H9 (cell line): ENCODE measurements around the gene XCL2. TPM values are rescaled to one million over a fixed set of nuclear protein-coding genes. Genes with fewer than 3 reads are reported as not detected.

Experiments
- DNase-seq: peaks from one replicate; pipeline ENCODE4 v3.0.0-alpha.2; 2017
- H2AFZ ChIP-seq: one replicate; pipeline ENCODE4 v1.6.1; 2013; ENCODE audit warnings: mild to moderate bottlenecking, low read length, control low read depth, moderate library complexity
- H2AK5ac ChIP-seq: 2 replicates; pipeline ENCODE4 v1.6.1; 2013; ENCODE audit warnings: low read length, control low read depth, mixed read lengths; ENCODE audit not compliant: insufficient read length
- H2BK120ac ChIP-seq: one replicate; pipeline ENCODE4 v1.6.1; 2013; ENCODE audit warnings: low read depth, mild to moderate bottlenecking, low read length, control low read depth, inconsistent platforms; ENCODE audit not compliant: poor library complexity, severe bottlenecking
- H2BK12ac ChIP-seq: 2 replicates; pipeline ENCODE4 v1.6.1; 2013; ENCODE audit warnings: low read length, control low read depth, mixed read lengths, low read depth; ENCODE audit not compliant: insufficient read length
- H2BK15ac ChIP-seq: 2 replicates; pipeline ENCODE4 v1.6.1; 2013; ENCODE audit warnings: low read depth, low read length, control low read depth
- H2BK20ac ChIP-seq: one replicate; pipeline ENCODE4 v1.6.1; 2013; ENCODE audit warnings: low read depth, mild to moderate bottlenecking, low read length, control low read depth, inconsistent platforms; ENCODE audit not compliant: poor library complexity, severe bottlenecking
- H2BK5ac ChIP-seq: 2 replicates; pipeline ENCODE4 v1.6.1; 2013; ENCODE audit warnings: low read length, control low read depth, mixed read lengths; ENCODE audit not compliant: insufficient read length
- H3K14ac ChIP-seq: 2 replicates; pipeline ENCODE4 v1.6.1; 2013; ENCODE audit warnings: low read length, control low read depth; ENCODE audit not compliant: insufficient read depth
- H3K18ac ChIP-seq: 2 replicates; pipeline ENCODE4 v1.6.1; 2013; ENCODE audit warnings: low read depth, mild to moderate bottlenecking, mixed read lengths, low read length, control low read depth; ENCODE audit not compliant: insufficient read length
- H3K23ac ChIP-seq: 2 replicates; pipeline ENCODE4 v1.6.1; 2013; ENCODE audit warnings: low read length, control low read depth, mixed read lengths, low read depth; ENCODE audit not compliant: insufficient read length
- H3K23me2 ChIP-seq: 2 replicates; pipeline ENCODE4 v1.6.1; 2013; ENCODE audit warnings: low read depth, mild to moderate bottlenecking, mixed read lengths, low read length, control low read depth; ENCODE audit not compliant: insufficient read length, poor library complexity, severe bottlenecking
- H3K27ac ChIP-seq: 2 replicates; pipeline ENCODE4 v1.5.1; 2013; ENCODE audit warnings: low read length, control low read depth, mixed read lengths, low read depth; ENCODE audit not compliant: insufficient read length
- H3K27me3 ChIP-seq: 2 replicates; pipeline ENCODE4 v1.6.1; 2013; ENCODE audit warnings: low read length, control low read depth, inconsistent platforms; ENCODE audit not compliant: insufficient read depth
- H3K4ac ChIP-seq: 2 replicates; pipeline ENCODE4 v1.6.1; 2013; ENCODE audit warnings: low read depth, mild to moderate bottlenecking, control low read depth, inconsistent platforms, low read length, moderate library complexity
- H3K4me1 ChIP-seq: 2 replicates; pipeline ENCODE4 v1.6.1; 2013; ENCODE audit warnings: low read length, control low read depth, inconsistent platforms; ENCODE audit not compliant: insufficient read depth
- H3K4me2 ChIP-seq: 2 replicates; pipeline ENCODE4 v1.6.1; 2013; ENCODE audit warnings: low read length, control low read depth, mixed read lengths; ENCODE audit not compliant: insufficient read length, insufficient read depth
- H3K56ac ChIP-seq: 2 replicates; pipeline ENCODE4 v1.6.1; 2013; ENCODE audit warnings: low read depth, mild to moderate bottlenecking, mixed read lengths, low read length, control low read depth; ENCODE audit not compliant: insufficient read length
- H3K79me1 ChIP-seq: 2 replicates; pipeline ENCODE4 v1.6.1; 2013; ENCODE audit warnings: low read depth, mild to moderate bottlenecking, moderate library complexity, low read length, control low read depth, inconsistent platforms; ENCODE audit not compliant: insufficient read depth, poor library complexity, severe bottlenecking
- H3K79me2 ChIP-seq: 2 replicates; pipeline ENCODE4 v1.6.1; 2013; ENCODE audit warnings: low read length, control low read depth, inconsistent platforms; ENCODE audit not compliant: insufficient read depth
- H3K9ac ChIP-seq: 2 replicates; pipeline ENCODE4 v1.6.1; 2013; ENCODE audit warnings: low read length, control low read depth, mixed read lengths; ENCODE audit not compliant: insufficient read length; ENCODE audit errors: extremely low read depth
- H3K9me3 ChIP-seq: one replicate; pipeline ENCODE4 v1.6.1; 2013; ENCODE audit warnings: low read depth, low read length, inconsistent platforms; ENCODE audit not compliant: control insufficient read depth
- H3T11ph ChIP-seq: one replicate; pipeline ENCODE4 v1.6.1; 2013; ENCODE audit warnings: mild to moderate bottlenecking, low read length, control low read depth, inconsistent platforms
- H4K20me1 ChIP-seq: one replicate; pipeline ENCODE4 v1.6.1; 2013; ENCODE audit not compliant: control insufficient read depth, insufficient read length, insufficient read depth
- H4K5ac ChIP-seq: 2 replicates; pipeline ENCODE4 v1.6.1; 2013; ENCODE audit warnings: low read depth, mild to moderate bottlenecking, mixed read lengths, low read length, control low read depth; ENCODE audit not compliant: insufficient read length
- H4K8ac ChIP-seq: replicated peaks from 2 replicates; pipeline ENCODE4 v1.6.1; 2013; ENCODE audit warnings: low read length, control low read depth, mixed read lengths, low read depth; ENCODE audit not compliant: insufficient read length
- H4K91ac ChIP-seq: 2 replicates; pipeline ENCODE4 v1.6.1; 2013; ENCODE audit warnings: low read depth, mild to moderate bottlenecking, moderate library complexity, mixed read lengths, low read length, control low read depth; ENCODE audit not compliant: insufficient read length
- H3K27ac Mint-ChIP-seq, 3 experiments: 2 replicates in 2 of 3; 3 replicates in 1 of 3; pipeline ENCODE4 v1.8.0; 2020 to 2021; ENCODE audit warnings: mixed read lengths in 3 of 3, mild to moderate bottlenecking in 1 of 3, moderate library complexity in 1 of 3
- H3K27me3 Mint-ChIP-seq: 2 replicates; pipeline ENCODE4 v1.8.0; 2021; ENCODE audit warnings: low read depth, mild to moderate bottlenecking, moderate library complexity, mixed read lengths
- H3K36me3 Mint-ChIP-seq, 3 experiments: 2 replicates in 2 of 3; 3 replicates in 1 of 3; pipeline ENCODE4 v1.8.0; 2020 to 2021; ENCODE audit warnings: low read depth in 3 of 3, mixed read lengths in 3 of 3; ENCODE audit not compliant: insufficient read depth in 1 of 3
- H3K4me1 Mint-ChIP-seq, 2 experiments: 2 replicates each; pipeline ENCODE4 v1.8.0; 2020; ENCODE audit warnings: mixed read lengths in 2 of 2
- H3K4me3 Mint-ChIP-seq, 2 experiments: 2 replicates in 1 of 2; 3 replicates in 1 of 2; pipeline ENCODE4 v1.8.0; 2020 to 2021; ENCODE audit warnings: mild to moderate bottlenecking in 2 of 2, mixed read lengths in 2 of 2, moderate library complexity in 1 of 2
- H3K9me3 Mint-ChIP-seq, 2 experiments: 2 replicates in 1 of 2; 3 replicates in 1 of 2; pipeline ENCODE4 v1.8.0; 2020; ENCODE audit warnings: mild to moderate bottlenecking in 2 of 2, mixed read lengths in 2 of 2, moderate library complexity in 1 of 2
- CTCF ChIP-seq: fragments of 200-600 bp; sonication (generic); conservative IDR thresholded peaks from 3 replicates; pipeline ENCODE4 v1.8.0; 2021; ENCODE audit warnings: antibody characterized with exemption, mild to moderate bottlenecking
- WGBS: extraction: QIAGEN DNeasy Blood & Tissue Kit; methylation state at CpG from one replicate; pipeline ENCODE4 v1.1.7; 2013; ENCODE audit warnings: missing lambda C conversion rate, low lambda C conversion rate, mixed read lengths; ENCODE audit not compliant: insufficient read length; ENCODE audit errors: extremely low coverage; 5-methylcytosine and 5-hydroxymethylcytosine counted together
- total RNA-seq: library from RNA; stranded (reverse); gene quantifications from 2 replicates; pipeline ENCODE4 v1.2.1, GENCODE V29; 2021

Gene XCL2
- total RNA-seq, 1 experiment from 2014 or later: not detected

GRCh38 chr1:168521401-168522000, 22.3 kb downstream of the XCL2 start:
- no peak overlapping the region for H4K91ac ChIP-seq
- H3K27ac ChIP-seq: no peak overlapping the region
- no peak overlapping the region for H3K14ac ChIP-seq
- H3K27me3 ChIP-seq: no peaks in the 10 kb centered on the region
- H2BK20ac ChIP-seq: no peak overlapping the region
- H3K56ac ChIP-seq: no peak overlapping the region
- no peaks in the 10 kb centered on the region for H3K9me3 ChIP-seq
- no CpG with 5 or more reads among the region's 1 CpG for WGBS
- H2BK15ac ChIP-seq: no peak overlapping the region
- no peak overlapping the region for H2BK5ac ChIP-seq
- no peak overlapping the region for H4K8ac ChIP-seq
- no peak overlapping the region for H2BK12ac ChIP-seq
- Mint-ChIP-seq H3K4me3 (no peak overlapping the region), H3K27me3 (no peaks in the 10 kb centered on the region), H3K36me3 (peaks cover 10 to 21% (median 10%) of the 10 kb centered on the region in 3 experiments), H3K27ac (no peak overlapping the region), H3K9me3 (peaks cover 13% of the 10 kb centered on the region in 2 experiments), H3K4me1 (peaks cover 14 to 16% of the 10 kb centered on the region in 2 experiments)
- H3K9ac ChIP-seq: no peak overlapping the region
- no peaks in the 10 kb centered on the region for H4K20me1 ChIP-seq
- no peak overlapping the region for H3K23ac ChIP-seq
- no peak overlapping the region for H2BK120ac ChIP-seq
- H3K18ac ChIP-seq: no peak overlapping the region
- H3K4ac ChIP-seq: no peak overlapping the region
- no peak overlapping the region for H2AK5ac ChIP-seq
- no peak overlapping the region for H2AFZ ChIP-seq
- no peaks in the 10 kb centered on the region for H3K4me1 ChIP-seq
- no peak overlapping the region for H3K4me2 ChIP-seq
- no peak overlapping the region for H4K5ac ChIP-seq
- no peaks in the 10 kb centered on the region for H3K79me2 ChIP-seq
- H3T11ph ChIP-seq: no peak overlapping the region
- no peak for DNase-seq
- no peak for TF ChIP-seq CTCF
- H3K23me2 ChIP-seq: no peaks in the 10 kb centered on the region
- no peaks in the 10 kb centered on the region for H3K79me1 ChIP-seq
